OCI-LY1 (cell line): ENCODE measurements around the gene THNSL1.

Experiments used
- CTCF ChIP-seq: fragments of 200-600 bp; sonication (generic), shearing (Covaris generic); IDR thresholded peaks from 2 replicates; pipeline ENCODE4 v1.5.1; 2017; ENCODE audit warnings: mild to moderate bottlenecking, antibody characterized with exemption, low read length, moderate library complexity, mixed read lengths
- EZH2 ChIP-seq: fragments of 200-600 bp; sonication (generic), shearing (Covaris generic); IDR thresholded peaks from 2 replicates; pipeline ENCODE4 v1.8.0; 2017; ENCODE audit warnings: borderline replicate concordance, mixed run types, mild to moderate bottlenecking, antibody characterized with exemption, low read length, moderate library complexity, mixed read lengths

- TF ChIP-seq CTCF (no peak), EZH2 (no peak)
Measured at GRCh38 chr10:24995072-24995471, 21.3 kb upstream of the THNSL1 start.
